Transverse colon (tissue), 4 donors: Measurements from ENCODE around the gene NCKAP5. TPM values are rescaled to one million over a fixed set of nuclear protein-coding genes. Genes with fewer than 3 reads are reported as not detected.

Experiments used
- DNase-seq: peaks from one replicate; pipeline ENCODE4 v3.0.0-alpha.2; 2019
- H3K27ac ChIP-seq, 4 donors: fragments of 200-600 bp; sonication (generic); 2 replicates each; pipeline ENCODE4 v1.5.1; 2016 to 2018; ENCODE audit warnings: inconsistent platforms in 4 of 4
- H3K27me3 ChIP-seq: fragments of 200-600 bp; sonication (generic); 2 replicates; pipeline ENCODE4 v1.5.1; 2017; ENCODE audit warnings: inconsistent platforms
- H3K36me3 ChIP-seq, 4 donors: fragments of 200-600 bp; sonication (generic); 2 replicates each; pipeline ENCODE4 v1.5.1; 2017 to 2019; ENCODE audit warnings: inconsistent platforms in 4 of 4
- H3K4me1 ChIP-seq, 4 donors: fragments of 200-600 bp; sonication (generic); 2 replicates each; pipeline ENCODE4 v1.5.1; 2017 to 2020; ENCODE audit warnings: inconsistent platforms in 4 of 4
- H3K4me3 ChIP-seq, 4 donors: fragments of 200-600 bp; sonication (generic); 1 replicate in 1 of 4; 2 replicates in 3 of 4; pipeline versions ENCODE4 v1.5.1 to v1.6.1; 2017 to 2019; ENCODE audit warnings: inconsistent platforms in 4 of 4
- H3K9me3 ChIP-seq, 2 donors: fragments of 200-600 bp; sonication (generic); 2 replicates each; pipeline ENCODE4 v1.5.1; 2017 to 2019; ENCODE audit warnings: inconsistent platforms in 2 of 2
- CTCF ChIP-seq, 5 experiments: fragments of 200-600 bp in 3 of 5; fragments of 450-650 bp in 2 of 5; sonication (generic) in 3 of 5; IDR thresholded peaks; 1 replicate in 2 of 5; 2 replicates in 3 of 5; pipeline ENCODE4 v1.5.1; 2016 to 2017; ENCODE audit warnings: antibody characterized with exemption in 5 of 5, inconsistent platforms in 3 of 5, mild to moderate bottlenecking in 2 of 5, moderate library complexity in 1 of 5
- EP300 ChIP-seq: sonication (generic); formaldehyde crosslinking; IDR thresholded peaks from one replicate; pipeline ENCODE4 v1.6.1; 2017; ENCODE audit warnings: antibody characterized with exemption, low read depth
- POLR2A ChIP-seq: fragments of 450-650 bp; IDR thresholded peaks from one replicate; pipeline ENCODE4 v1.6.1; 2016; ENCODE audit warnings: antibody characterized with exemption, mild to moderate bottlenecking, moderate library complexity
- POLR2AphosphoS5 ChIP-seq, 3 donors: sonication (generic); formaldehyde crosslinking; IDR thresholded peaks; one replicate each; pipeline ENCODE4 v1.6.1; 2016; ENCODE audit warnings: antibody characterized with exemption in 3 of 3
- WGBS, 2 donors: methylation state at CpG; one replicate each; pipeline ENCODE4 v1.1.5; 2018; ENCODE audit warnings: low coverage in 1 of 2; 5-methylcytosine and 5-hydroxymethylcytosine counted together
- in situ Hi-C, 4 donors: fragments of 200-750 bp; cut with MboI; loops; one replicate each; pipeline versions ENCODE4 v1.15.0 to v1.15.1; 2017; ENCODE audit warnings: low sequenced_read_pairs in 3 of 4, low pct_ligation_motif_present in 1 of 4, low pct_unique_long_range_greater_than_20kb in 1 of 4
- intact Hi-C: fragments of 100-400 bp; cut with DNase I; formaldehyde crosslinking; loops from one replicate; pipeline ENCODE4 v1.15.1; 2023; ENCODE audit warnings: low total_unique reads
- total RNA-seq, 4 donors: library from RNA; depleted of rRNA; stranded (reverse); fragments of >200 nt; gene quantifications; one replicate each; pipeline ENCODE4 v1.1.0, GENCODE V29; 2016

The NCKAP5 gene
- total RNA-seq, 4 donors from 2014 or later = 1.1 to 10.9 (median 5.0) TPM

GRCh38 chr2:133486771-133487191, 81.5 kb downstream of the NCKAP5 start:
- WGBS, 2 donors = 58 to 64% methylated on average over 5 of the region's 5 CpGs

GRCh38 chr2:133485868-133486267, 82.4 kb downstream of the NCKAP5 start:
- peaks cover 0 to 10% (median 1%) of the 10 kb centered on the region in 4 donors for H3K4me1 ChIP-seq
- H3K27ac ChIP-seq = no peak overlapping the region
- no peak overlapping the region for H3K4me3 ChIP-seq
- H3K9me3 ChIP-seq = no peaks in the 10 kb centered on the region
- in situ Hi-C loops = no loop called here
- intact Hi-C loops = no loop called here
- 49 to 58% methylated on average over 3 of the region's 3 CpGs for WGBS, 2 donors
- DNase-seq = no peak
- no peaks in the 10 kb centered on the region for H3K27me3 ChIP-seq
- TF ChIP-seq EP300 = no peak
- TF ChIP-seq POLR2AphosphoS5 (IDR thresholded peaks at IDR 0.05) = no peak
- TF ChIP-seq POLR2A = no peak
- TF ChIP-seq CTCF (IDR thresholded peaks at IDR 0.05) = no peak
- H3K36me3 ChIP-seq = no peaks in the 10 kb centered on the region

More at GRCh38 chr2:133486771-133487191, 81.5 kb downstream of the NCKAP5 start:
- intact Hi-C loops = no loop called here
- Histone ChIP-seq H3K4me1 (peaks cover 0 to 10% (median 1%) of the 10 kb centered on the region in 4 donors), H3K27ac (no peak overlapping the region), H3K4me3 (no peak overlapping the region), H3K27me3 (no peaks in the 10 kb centered on the region), H3K9me3 (no peaks in the 10 kb centered on the region), H3K36me3 (no peaks in the 10 kb centered on the region)
- no peak for DNase-seq
- TF ChIP-seq POLR2A (no peak), POLR2AphosphoS5 (IDR thresholded peaks at IDR 0.05) (no peak), EP300 (no peak), CTCF (IDR thresholded peaks at IDR 0.05) (no peak)
- in situ Hi-C loops = no loop called here

- Histone ChIP-seq H3K27me3 (no peaks in the 10 kb centered on the region), H3K27ac (no peak overlapping the region), H3K9me3 (no peaks in the 10 kb centered on the region), H3K36me3 (no peaks in the 10 kb centered on the region), H3K4me3 (no peak overlapping the region), H3K4me1 (peaks cover 0 to 2% (median under 1%) of the 10 kb centered on the region in 4 donors)
- no peak for DNase-seq
- intact Hi-C loops = no loop called here
- in situ Hi-C loops = no loop called here
- WGBS, 2 donors = 82 to 87% methylated on average over 3 of the region's 3 CpGs
- no peak for TF ChIP-seq EP300
- TF ChIP-seq POLR2A = no peak
- no peak for TF ChIP-seq POLR2AphosphoS5 (IDR thresholded peaks at IDR 0.05)
- no peak for TF ChIP-seq CTCF (IDR thresholded peaks at IDR 0.05)
Observed at GRCh38 chr2:133484784-133485183, 83.5 kb downstream of the NCKAP5 start.

GRCh38 chr2:133484106-133484505, 84.2 kb downstream of the NCKAP5 start:
- TF ChIP-seq POLR2A (no peak), EP300 (no peak), CTCF (IDR thresholded peaks at IDR 0.05) (no peak), POLR2AphosphoS5 (IDR thresholded peaks at IDR 0.05) (no peak)
- Histone ChIP-seq H3K4me1 (peaks cover 0 to 2% (median 0%) of the 10 kb centered on the region in 4 donors), H3K4me3 (no peak overlapping the region), H3K9me3 (no peaks in the 10 kb centered on the region), H3K36me3 (no peaks in the 10 kb centered on the region), H3K27me3 (no peaks in the 10 kb centered on the region), H3K27ac (no peak overlapping the region)
- DNase-seq = no peak
- intact Hi-C loops (no loop called here), in situ Hi-C loops (no loop called here)
- WGBS, 2 donors = 61 to 69% methylated on average over 3 of the region's 3 CpGs
